Gastroesophageal sphincter (tissue), 4 donors: ENCODE data around the gene PROSER2. TPM values are rescaled to one million over a fixed set of nuclear protein-coding genes. Genes with fewer than 3 reads are reported as not detected.

ENCODE experiments used
- ATAC-seq: fragments of 150-250 bp; one replicate; pipeline ENCODE4 v1.9.1; 2016; ENCODE audit warnings: mild to moderate bottlenecking, moderate library complexity
- H3K27ac ChIP-seq, 4 donors: fragments of 200-600 bp; sonication (generic) in 3 of 4; 1 replicate in 3 of 4; 2 replicates in 1 of 4; pipeline ENCODE4 v1.5.1; 2016 to 2019
- H3K27me3 ChIP-seq: fragments of 200-600 bp; sonication (generic); one replicate; pipeline ENCODE4 v1.5.1; 2019
- H3K36me3 ChIP-seq, 2 donors: fragments of 200-600 bp; sonication (generic); one replicate each; pipeline ENCODE4 v1.5.1; 2019; ENCODE audit warnings: control low read depth in 1 of 2
- H3K4me1 ChIP-seq, 3 donors: fragments of 200-600 bp; sonication (generic); 1 replicate in 2 of 3; 2 replicates in 1 of 3; pipeline ENCODE4 v1.5.1; 2016 to 2019; ENCODE audit warnings: control low read depth in 2 of 3
- H3K4me3 ChIP-seq, 2 donors: fragments of 200-600 bp; sonication (generic); one replicate each; pipeline ENCODE4 v1.5.1; 2019; ENCODE audit warnings: mild to moderate bottlenecking in 1 of 2, moderate library complexity in 1 of 2
- H3K9me3 ChIP-seq, 3 donors: fragments of 200-600 bp; sonication (generic); one replicate each; pipeline ENCODE4 v1.5.1; 2017 to 2019; ENCODE audit warnings: control low read depth in 2 of 3
- EP300 ChIP-seq: sonication (generic); formaldehyde crosslinking; IDR thresholded peaks from one replicate; pipeline ENCODE4 v1.6.1; 2017; ENCODE audit warnings: antibody characterized with exemption, mild to moderate bottlenecking
- POLR2A ChIP-seq, 2 donors: fragments of 450-650 bp; IDR thresholded peaks; one replicate each; pipeline ENCODE4 v1.6.1; 2017; ENCODE audit warnings: antibody characterized with exemption in 2 of 2, mild to moderate bottlenecking in 2 of 2, moderate library complexity in 1 of 2
- POLR2AphosphoS5 ChIP-seq: sonication (generic); formaldehyde crosslinking; IDR thresholded peaks from one replicate; pipeline ENCODE4 v1.6.1; 2017; ENCODE audit warnings: antibody characterized with exemption
- WGBS, 2 donors: methylation state at CpG; one replicate each; pipeline ENCODE4 v1.1.5; 2018; ENCODE audit warnings: low coverage in 1 of 2; 5-methylcytosine and 5-hydroxymethylcytosine counted together
- total RNA-seq, 4 donors: library from RNA; depleted of rRNA; stranded (reverse); fragments of >200 nt; gene quantifications; one replicate each; pipeline ENCODE4 v1.1.0, GENCODE V29; 2016
- TF ChIP-seq, protein P1 (sequence below), 4 experiments: fragments of 200-600 bp in 2 of 4; fragments of 450-650 bp in 2 of 4; sonication (generic) in 1 of 4; IDR thresholded peaks; one replicate each; pipeline ENCODE4 v1.5.1; 2017 to 2019; ENCODE audit warnings: antibody characterized with exemption in 4 of 4, mild to moderate bottlenecking in 2 of 4, moderate library complexity in 2 of 4

The PROSER2 gene
- total RNA-seq, 4 donors from 2014 or later = 0.62 to 10.3 (median 1.8) TPM

DNA sequence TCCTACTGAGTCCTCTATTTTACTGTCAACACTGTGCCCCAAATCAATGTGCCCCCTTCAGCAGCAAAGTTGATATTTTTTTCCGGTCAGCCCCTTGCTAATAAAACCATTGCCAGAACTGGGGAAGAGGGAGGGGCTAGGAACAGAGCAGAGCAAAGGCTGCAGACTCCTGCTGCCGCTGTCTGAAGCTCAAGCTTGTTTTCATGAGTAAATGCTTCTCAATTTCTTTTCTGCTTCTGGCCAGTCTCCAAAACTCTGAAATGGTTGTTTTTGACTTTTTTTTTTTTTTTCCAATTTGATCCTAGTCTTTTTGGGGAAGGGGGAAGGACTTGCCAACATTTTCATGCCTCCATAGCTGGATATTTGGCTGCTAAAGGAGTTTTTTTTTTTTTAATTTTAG lies 26.7 kb upstream of the PROSER2 start:
- no peaks in the 10 kb centered on the region for H3K9me3 ChIP-seq
- no peaks in the 10 kb centered on the region for H3K4me1 ChIP-seq
- H3K27me3 ChIP-seq = no peaks in the 10 kb centered on the region
- H3K36me3 ChIP-seq = no peaks in the 10 kb centered on the region
- no peak for TF ChIP-seq POLR2AphosphoS5
- no peak for TF ChIP-seq POLR2A (IDR thresholded peaks at IDR 0.05)
- TF ChIP-seq, protein P1, sequence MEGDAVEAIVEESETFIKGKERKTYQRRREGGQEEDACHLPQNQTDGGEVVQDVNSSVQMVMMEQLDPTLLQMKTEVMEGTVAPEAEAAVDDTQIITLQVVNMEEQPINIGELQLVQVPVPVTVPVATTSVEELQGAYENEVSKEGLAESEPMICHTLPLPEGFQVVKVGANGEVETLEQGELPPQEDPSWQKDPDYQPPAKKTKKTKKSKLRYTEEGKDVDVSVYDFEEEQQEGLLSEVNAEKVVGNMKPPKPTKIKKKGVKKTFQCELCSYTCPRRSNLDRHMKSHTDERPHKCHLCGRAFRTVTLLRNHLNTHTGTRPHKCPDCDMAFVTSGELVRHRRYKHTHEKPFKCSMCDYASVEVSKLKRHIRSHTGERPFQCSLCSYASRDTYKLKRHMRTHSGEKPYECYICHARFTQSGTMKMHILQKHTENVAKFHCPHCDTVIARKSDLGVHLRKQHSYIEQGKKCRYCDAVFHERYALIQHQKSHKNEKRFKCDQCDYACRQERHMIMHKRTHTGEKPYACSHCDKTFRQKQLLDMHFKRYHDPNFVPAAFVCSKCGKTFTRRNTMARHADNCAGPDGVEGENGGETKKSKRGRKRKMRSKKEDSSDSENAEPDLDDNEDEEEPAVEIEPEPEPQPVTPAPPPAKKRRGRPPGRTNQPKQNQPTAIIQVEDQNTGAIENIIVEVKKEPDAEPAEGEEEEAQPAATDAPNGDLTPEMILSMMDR (IDR thresholded peaks at IDR 0.05) = no peak
- no peak for TF ChIP-seq EP300
- WGBS, 2 donors = 38 to 60% methylated on average over 2 of the region's 2 CpGs
- no peak overlapping the region for H3K4me3 ChIP-seq
- no peak overlapping the region for H3K27ac ChIP-seq
- ATAC-seq = no peak

DNA sequence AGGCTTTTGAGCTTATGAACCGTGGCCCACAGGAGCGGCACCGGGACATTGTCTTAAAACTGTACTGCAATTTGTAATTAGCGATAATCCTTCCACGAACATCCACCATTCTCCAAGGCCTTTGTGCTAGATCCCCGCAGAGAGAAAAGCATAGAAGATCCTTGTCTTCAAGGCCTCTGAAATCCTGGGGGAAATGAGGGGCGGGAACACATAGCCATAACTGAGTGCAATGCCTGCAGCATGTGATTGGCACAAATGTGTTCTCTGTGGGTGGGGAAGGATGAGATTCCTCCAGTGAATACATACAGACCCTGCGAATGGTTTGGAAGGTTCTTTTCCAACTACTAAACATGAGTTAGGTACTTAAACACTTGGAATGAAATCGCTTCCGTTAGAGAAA lies 25.9 kb upstream of the PROSER2 start:
- no peak overlapping the region for H3K27ac ChIP-seq
- H3K4me3 ChIP-seq = no peak overlapping the region
- 95 to 100% methylated on average over 8 to 9 of the region's 10 CpGs for WGBS, 2 donors
- no peak for ATAC-seq
- H3K9me3 ChIP-seq = no peaks in the 10 kb centered on the region
- H3K27me3 ChIP-seq = no peaks in the 10 kb centered on the region
- TF ChIP-seq, protein P1 (IDR thresholded peaks at IDR 0.05) = no peak
- no peak for TF ChIP-seq POLR2AphosphoS5
- TF ChIP-seq POLR2A (IDR thresholded peaks at IDR 0.05) = no peak
- no peak for TF ChIP-seq EP300
- H3K4me1 ChIP-seq = no peaks in the 10 kb centered on the region
- no peaks in the 10 kb centered on the region for H3K36me3 ChIP-seq

DNA sequence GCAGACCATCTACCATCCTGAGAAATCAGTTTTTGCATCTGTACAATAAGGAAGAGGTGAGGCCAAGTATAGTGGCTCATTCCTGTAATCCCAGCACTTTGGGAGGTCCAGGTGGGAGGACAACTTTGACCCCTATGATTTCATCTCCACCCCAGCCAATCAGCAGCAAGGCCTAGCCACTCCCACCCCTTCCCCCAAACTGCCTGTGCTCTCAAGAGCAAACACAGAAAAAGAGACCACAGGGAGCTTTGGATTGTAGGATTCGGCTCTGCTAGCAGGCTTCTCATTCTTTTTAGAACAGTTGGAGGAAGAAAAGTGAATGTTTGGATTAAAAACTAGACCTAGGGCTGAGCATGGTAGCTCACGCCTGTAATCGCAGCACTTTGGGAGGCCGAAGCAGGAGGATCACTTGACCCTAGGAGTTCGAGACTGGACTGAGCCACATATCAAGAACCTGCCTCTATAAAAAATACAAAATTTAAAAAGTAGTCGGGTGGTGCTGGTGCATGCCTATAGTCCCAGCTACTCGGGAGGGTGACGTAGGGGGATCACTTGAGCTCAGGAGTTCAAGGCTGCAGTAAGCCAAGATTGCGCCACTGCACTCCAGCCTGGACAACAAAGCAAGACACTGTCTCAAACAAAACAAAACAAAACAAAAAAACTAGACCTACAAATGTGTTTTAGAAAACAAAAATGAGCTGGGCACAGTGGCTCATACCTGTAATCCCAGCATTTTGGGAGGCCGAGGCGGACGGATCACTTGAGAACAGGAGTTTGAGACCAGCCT lies 25.1 kb upstream of the PROSER2 start:
- no peaks in the 10 kb centered on the region for H3K4me1 ChIP-seq
- WGBS, 2 donors = 77 to 88% methylated on average over 4 to 5 of the region's 12 CpGs
- H3K27me3 ChIP-seq = no peaks in the 10 kb centered on the region
- H3K36me3 ChIP-seq = no peaks in the 10 kb centered on the region
- H3K27ac ChIP-seq = no peak overlapping the region
- ATAC-seq = no peak
- no peaks in the 10 kb centered on the region for H3K9me3 ChIP-seq
- TF ChIP-seq, protein P1 (IDR thresholded peaks at IDR 0.05) = no peak
- TF ChIP-seq EP300 = no peak
- TF ChIP-seq POLR2AphosphoS5 = no peak
- TF ChIP-seq POLR2A (IDR thresholded peaks at IDR 0.05) = no peak
- no peak overlapping the region for H3K4me3 ChIP-seq

DNA sequence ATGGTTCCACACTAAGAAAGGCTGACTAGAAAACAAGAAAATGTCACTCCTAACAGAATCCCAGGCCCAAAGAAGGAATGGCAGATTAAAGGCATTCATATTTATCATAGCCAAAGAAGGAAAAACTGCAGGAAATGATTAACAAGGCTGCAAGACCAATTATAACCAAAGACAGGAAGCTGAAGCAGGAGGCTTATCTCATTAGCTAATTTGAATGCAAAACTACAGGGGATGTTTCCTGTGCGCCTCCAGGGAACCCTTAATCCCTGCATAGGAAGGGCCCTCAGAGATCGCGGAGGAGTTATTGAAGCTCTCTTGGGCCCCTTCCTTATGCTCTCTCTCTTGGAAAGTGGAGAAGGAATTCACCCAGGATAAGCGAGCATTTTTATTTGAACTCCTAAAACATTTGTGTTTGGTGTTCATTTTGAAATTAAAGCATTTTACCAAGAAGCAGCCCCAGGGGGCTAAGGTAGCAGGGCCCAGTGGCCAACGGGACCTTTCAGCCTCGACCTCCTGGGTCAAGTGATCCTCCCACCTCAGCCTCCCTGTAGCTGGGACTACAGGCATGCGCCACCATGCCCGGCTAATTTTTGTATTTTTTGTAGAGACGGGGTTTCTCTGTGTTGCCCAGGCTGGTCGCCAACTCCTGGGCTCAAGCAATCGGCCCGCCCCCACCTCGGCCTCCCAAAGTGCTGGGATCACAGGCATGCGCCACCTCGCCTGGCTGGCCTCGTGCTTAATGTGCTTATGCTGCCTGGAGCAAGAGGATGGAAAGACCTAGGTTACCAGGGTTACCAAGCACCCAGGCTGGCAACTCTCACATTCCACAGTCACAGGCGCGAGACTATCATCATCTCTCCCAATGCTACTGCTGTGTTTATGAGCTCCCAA lies 24.1 kb upstream of the PROSER2 start:
- Histone ChIP-seq H3K27me3 (no peaks in the 10 kb centered on the region), H3K4me3 (no peak overlapping the region), H3K9me3 (no peaks in the 10 kb centered on the region), H3K36me3 (no peaks in the 10 kb centered on the region), H3K4me1 (no peaks in the 10 kb centered on the region), H3K27ac (no peak overlapping the region)
- TF ChIP-seq, protein P1 (IDR thresholded peaks at IDR 0.05) = no peak
- no peak for TF ChIP-seq POLR2AphosphoS5
- TF ChIP-seq EP300 = no peak
- TF ChIP-seq POLR2A (IDR thresholded peaks at IDR 0.05) = no peak
- 74 to 79% methylated on average over 4 to 8 of the region's 18 CpGs for WGBS, 2 donors
- ATAC-seq = no peak
